ENCODE measurements around the gene PLEK.
"Not testable (repeated sequence)": the region's sequence is repeated elsewhere in the genome, so short reads cannot be mapped to it uniquely, and the experiment has no call there.

Gene PLEK

GRCh38 chr2:68441179-68441993 lies 76.3 kb downstream of the PLEK start:
- H3K27ac ChIP-seq (ENCODE audit: low read depth, low read length) = peak overlapping the region; percentile 72
- H3K27me3 ChIP-seq (ENCODE audit: control insufficient read depth, low read length) = no peaks in the 10 kb centered on the region
- H3K4me1 ChIP-seq (ENCODE audit: control insufficient read depth, low read length) = peaks cover 54% of the 10 kb centered on the region

DNA sequence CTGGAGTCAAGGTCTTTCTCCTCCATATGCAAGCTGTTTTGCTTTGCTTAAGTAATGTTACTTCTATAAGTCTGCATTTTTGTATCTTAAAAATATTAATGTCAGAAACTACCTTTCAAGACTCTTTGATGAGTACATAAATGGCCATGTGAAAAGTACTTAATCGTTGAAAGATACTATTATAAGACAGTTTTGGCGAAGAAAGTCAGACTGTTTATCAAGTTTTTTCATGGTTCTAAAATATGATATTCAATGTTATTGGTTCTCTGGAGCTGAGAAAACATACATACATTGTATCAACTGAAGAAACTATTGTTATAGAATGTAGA lies 76.9 kb downstream of the PLEK start:
- peaks cover 14% of the 10 kb centered on the region for H3F3A ChIP-seq (ENCODE audit: control insufficient read depth, insufficient read depth)
- no peaks in the 10 kb centered on the region for H4K20me1 ChIP-seq (ENCODE audit: control insufficient read depth, insufficient read depth, low read depth, low read length)
- H3K27ac ChIP-seq (ENCODE audit: low read depth, low read length) = no peak overlapping the region
- no peak overlapping the region for H3K4me2 ChIP-seq (ENCODE audit: low read length)
- H3K79me2 ChIP-seq (ENCODE audit: control insufficient read depth, low read length) = no peaks in the 10 kb centered on the region
- H3K4me3 ChIP-seq (ENCODE audit: low read length) = no peak overlapping the region
- peaks cover 5% of the 10 kb centered on the region; the same call in 1 of the 2 replicates for H3K36me3 ChIP-seq (ENCODE audit: control insufficient read depth, low read length)
- H3K27me3 ChIP-seq (ENCODE audit: control insufficient read depth, low read length) = no peaks in the 10 kb centered on the region
- no peaks in the 10 kb centered on the region for H3K9me3 ChIP-seq (ENCODE audit: control insufficient read depth, insufficient read depth, low read length)
- no peaks in the 10 kb centered on the region for H3K9me2 ChIP-seq (replicated peaks; ENCODE audit: control insufficient read depth, low read length)
- no peak for TF ChIP-seq CTCF (IDR thresholded peaks at IDR 0.05; ENCODE audit: low read depth, low read length, poor library complexity, severe bottlenecking)
- TF ChIP-seq EZH2phosphoT487 (IDR thresholded peaks at IDR 0.05; ENCODE audit: borderline replicate concordance, low read length) = no peak
- H3K4me1 ChIP-seq (ENCODE audit: control insufficient read depth, low read length) = peaks cover 49% of the 10 kb centered on the region

More at GRCh38 chr2:68441179-68441993, 76.3 kb downstream of the PLEK start:
- Histone ChIP-seq H3K79me2 (ENCODE audit: control insufficient read depth, low read length) (no peaks in the 10 kb centered on the region), H4K20me1 (ENCODE audit: control insufficient read depth, insufficient read depth, low read depth, low read length) (no peaks in the 10 kb centered on the region), H3K4me3 (ENCODE audit: low read length) (peak overlapping the region; percentile 47), H3K4me2 (ENCODE audit: low read length) (peak overlapping the region; percentile 69), H3K36me3 (ENCODE audit: control insufficient read depth, low read length) (peaks cover 5% of the 10 kb centered on the region; the same call in 1 of the 2 replicates), H3F3A (ENCODE audit: control insufficient read depth, insufficient read depth) (peaks cover 14% of the 10 kb centered on the region), H3K9me3 (ENCODE audit: control insufficient read depth, insufficient read depth, low read length) (no peaks in the 10 kb centered on the region), H3K9me2 (replicated peaks; ENCODE audit: control insufficient read depth, low read length) (no peaks in the 10 kb centered on the region)
- TF ChIP-seq EZH2phosphoT487 (IDR thresholded peaks at IDR 0.05; ENCODE audit: borderline replicate concordance, low read length) (no peak), CTCF (IDR thresholded peaks at IDR 0.05; ENCODE audit: low read depth, low read length, poor library complexity, severe bottlenecking) (peak; percentile 88)

DNA sequence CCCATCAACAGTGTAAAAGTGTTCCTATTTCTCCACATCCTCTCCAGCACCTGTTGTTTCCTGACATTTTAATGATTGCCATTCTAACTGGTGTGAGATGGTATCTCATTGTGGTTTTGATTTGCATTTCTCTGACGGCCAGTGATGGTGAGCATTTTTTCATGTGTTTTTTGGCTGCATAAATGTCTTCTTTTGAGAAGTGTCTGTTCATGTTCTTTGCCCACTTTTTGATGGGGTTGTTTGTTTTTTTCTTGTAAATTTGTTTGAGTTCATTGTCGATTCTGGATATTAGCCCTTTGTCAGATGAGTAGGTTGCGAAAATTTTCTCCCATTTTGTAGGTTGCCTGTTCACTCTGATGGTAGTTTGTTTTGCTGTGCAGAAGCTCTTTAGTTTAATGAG lies 81.3 kb downstream of the PLEK start:
- not testable (repeated sequence) for H3K79me2 ChIP-seq (ENCODE audit: control insufficient read depth, low read length); H3K4me3 ChIP-seq (ENCODE audit: low read length); H3K4me2 ChIP-seq (ENCODE audit: low read length); H3K27me3 ChIP-seq (ENCODE audit: control insufficient read depth, low read length); H3K36me3 ChIP-seq (ENCODE audit: control insufficient read depth, low read length); H3K9me3 ChIP-seq (ENCODE audit: control insufficient read depth, insufficient read depth, low read length); H3K4me1 ChIP-seq (ENCODE audit: control insufficient read depth, low read length); H3K27ac ChIP-seq (ENCODE audit: low read depth, low read length); H3F3A ChIP-seq (ENCODE audit: control insufficient read depth, insufficient read depth); H4K20me1 ChIP-seq (ENCODE audit: control insufficient read depth, insufficient read depth, low read depth, low read length); H3K9me2 ChIP-seq (replicated peaks; ENCODE audit: control insufficient read depth, low read length)
